T-helper 22 cell (primary cell): ENCODE data around the gene OR1K1.
"Not testable (repeated sequence)": the region's sequence is repeated elsewhere in the genome, so short reads cannot be mapped to it uniquely, and the experiment has no call there.

Experiments
- DNase-seq: peaks from one replicate; pipeline ENCODE4 v3.0.0-alpha.2; 2020; ENCODE audit warnings: low read depth

Gene OR1K1

DNA sequence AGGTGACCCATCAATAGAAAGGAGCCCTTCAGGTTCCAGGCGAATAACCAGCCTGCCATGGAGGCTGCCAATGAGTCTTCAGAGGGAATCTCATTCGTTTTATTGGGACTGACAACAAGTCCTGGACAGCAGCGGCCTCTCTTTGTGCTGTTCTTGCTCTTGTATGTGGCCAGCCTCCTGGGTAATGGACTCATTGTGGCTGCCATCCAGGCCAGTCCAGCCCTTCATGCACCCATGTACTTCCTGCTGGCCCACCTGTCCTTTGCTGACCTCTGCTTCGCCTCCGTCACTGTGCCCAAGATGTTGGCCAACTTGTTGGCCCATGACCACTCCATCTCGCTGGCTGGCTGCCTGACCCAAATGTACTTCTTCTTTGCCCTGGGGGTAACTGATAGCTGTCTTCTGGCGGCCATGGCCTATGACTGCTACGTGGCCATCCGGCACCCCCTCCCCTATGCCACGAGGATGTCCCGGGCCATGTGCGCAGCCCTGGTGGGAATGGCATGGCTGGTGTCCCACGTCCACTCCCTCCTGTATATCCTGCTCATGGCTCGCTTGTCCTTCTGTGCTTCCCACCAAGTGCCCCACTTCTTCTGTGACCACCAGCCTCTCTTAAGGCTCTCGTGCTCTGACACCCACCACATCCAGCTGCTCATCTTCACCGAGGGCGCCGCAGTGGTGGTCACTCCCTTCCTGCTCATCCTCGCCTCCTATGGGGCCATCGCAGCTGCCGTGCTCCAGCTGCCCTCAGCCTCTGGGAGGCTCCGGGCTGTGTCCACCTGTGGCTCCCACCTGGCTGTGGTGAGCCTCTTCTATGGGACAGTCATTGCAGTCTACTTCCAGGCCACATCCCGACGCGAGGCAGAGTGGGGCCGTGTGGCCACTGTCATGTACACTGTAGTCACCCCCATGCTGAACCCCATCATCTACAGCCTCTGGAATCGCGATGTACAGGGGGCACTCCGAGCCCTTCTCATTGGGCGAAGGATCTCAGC is at the start of gene OR1K1:
Gene OR1K1, plus strand, starts transcription at position 58 of the 995 bp plus-strand sequence. Its CDS starts 0 bp downstream, at position 58.
- no peak for DNase-seq

GRCh38 chr9:122754825-122755224 is 45.1 kb upstream of the OR1K1 start:
- DNase-seq: no peak

- DNase-seq: no peak
Observed at GRCh38 chr9:122767817-122768216, 32.1 kb upstream of the OR1K1 start.

DNA sequence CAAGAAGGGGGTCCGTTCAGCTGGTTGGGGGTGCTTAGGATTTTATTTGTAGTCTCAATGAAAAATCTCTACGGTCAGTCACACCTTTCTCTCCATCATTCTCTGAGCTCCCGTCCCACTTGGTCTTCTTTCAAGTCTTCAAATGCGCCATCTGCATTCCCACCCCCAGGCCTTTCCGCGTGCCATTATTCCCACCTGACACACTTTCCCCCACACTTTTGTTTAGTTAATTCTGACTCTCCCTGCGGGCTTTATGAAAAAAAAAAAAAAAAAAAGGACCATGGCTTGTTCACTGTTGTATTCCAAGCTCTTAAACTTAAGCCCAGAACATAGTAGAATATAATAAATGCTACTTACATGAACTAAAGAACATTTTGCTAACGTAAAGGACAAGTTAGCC is 22.9 kb upstream of the OR1K1 start:
- no peak for DNase-seq

- no peak for DNase-seq
Observed at GRCh38 chr9:122777935-122778627, 21.8 kb upstream of the OR1K1 start.

DNA sequence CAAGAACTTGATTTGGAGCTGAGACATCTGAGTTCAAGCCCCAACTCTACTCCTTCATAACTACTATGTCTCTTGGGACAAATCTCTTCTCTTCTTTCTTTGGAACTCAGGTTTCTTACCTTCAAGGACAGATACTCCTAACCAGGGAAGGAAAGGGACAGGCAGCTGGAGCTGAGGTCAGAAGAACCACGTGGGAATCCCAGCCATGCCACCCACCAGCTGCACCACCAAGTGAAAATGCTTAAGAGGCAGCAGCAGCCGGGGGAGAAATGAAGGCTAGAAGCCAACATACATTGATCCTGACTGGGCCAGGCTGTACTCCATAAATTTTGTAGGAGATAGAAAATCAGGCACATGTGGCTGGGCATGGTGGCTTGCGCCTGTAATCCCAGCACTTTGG is 20.7 kb upstream of the OR1K1 start:
- DNase-seq: no peak

- DNase-seq: no peak
Observed at GRCh38 chr9:122780026-122780425, 19.9 kb upstream of the OR1K1 start.

DNA sequence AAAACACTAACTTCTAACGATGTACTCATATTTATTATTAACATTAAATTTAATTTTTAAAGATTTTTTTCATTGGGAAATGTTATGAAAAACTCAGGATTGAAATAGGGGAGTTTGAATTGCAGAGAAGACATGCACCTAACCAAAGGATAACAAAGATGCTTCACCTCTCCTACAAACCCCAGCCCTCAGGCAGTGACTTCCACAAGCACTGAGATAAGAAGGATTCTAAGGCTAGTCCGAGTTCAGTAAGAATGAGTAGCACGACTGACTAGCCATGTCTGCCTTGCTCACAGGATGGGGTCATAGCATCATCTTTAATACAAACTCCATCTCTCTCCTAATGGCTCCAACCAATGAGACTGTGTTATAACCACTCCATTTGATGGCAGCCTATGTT is 18.3 kb upstream of the OR1K1 start:
- DNase-seq: no peak

DNA sequence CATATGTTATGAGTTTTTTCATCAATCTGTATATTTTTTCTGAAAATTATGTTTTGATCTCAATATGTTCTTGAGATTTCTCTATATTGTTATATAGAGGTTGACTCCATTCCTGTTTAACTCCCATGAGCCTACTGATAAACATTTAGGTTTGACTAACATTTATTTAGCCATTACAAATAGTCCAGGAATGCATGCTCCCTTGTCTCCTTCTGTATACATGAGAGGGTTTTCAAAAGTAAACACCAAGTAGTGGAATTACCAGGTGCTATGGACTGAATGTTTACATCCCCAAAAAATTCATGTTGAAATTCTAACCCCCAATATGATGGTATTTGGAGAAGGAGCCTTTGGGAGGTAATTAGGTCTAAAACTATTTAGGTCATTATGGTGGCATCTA is 14.7 kb upstream of the OR1K1 start:
- DNase-seq: no peak

DNA sequence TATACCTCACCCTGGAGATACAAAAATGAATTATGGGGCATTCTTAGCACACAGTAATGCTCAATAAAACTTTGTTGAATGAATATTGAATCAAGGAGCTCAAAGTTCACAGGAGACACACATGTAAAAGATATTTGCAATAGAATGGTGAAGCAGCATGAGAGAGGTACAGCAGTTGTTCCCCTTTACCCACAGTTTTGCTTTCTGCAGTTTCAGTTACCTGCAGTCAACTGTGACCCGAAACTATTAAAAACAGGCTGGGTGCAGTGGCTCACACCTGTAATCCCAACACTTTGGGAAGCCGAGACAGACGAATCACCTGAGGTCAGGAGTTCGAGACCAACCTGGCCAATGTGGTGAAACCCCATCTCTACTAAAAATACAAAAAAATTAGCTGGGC is 13.6 kb upstream of the OR1K1 start:
- DNase-seq: no peak

- DNase-seq: no peak
Observed at GRCh38 chr9:122788831-122789230, 11.1 kb upstream of the OR1K1 start, which contains the start of gene OR5C1. TSS of gene OR5C1 (plus strand) at chr9:122788933. CDS start at chr9:122788933, 0 bp downstream.

- DNase-seq: no peak
Observed at GRCh38 chr9:122789256-122790046, 10.5 kb upstream of the OR1K1 start.

GRCh38 chr9:122791872-122792669 is 7.9 kb upstream of the OR1K1 start:
- no peak for DNase-seq

GRCh38 chr9:122797316-122798063 is 2.4 kb upstream of the OR1K1 start:
- no peak for DNase-seq

DNA sequence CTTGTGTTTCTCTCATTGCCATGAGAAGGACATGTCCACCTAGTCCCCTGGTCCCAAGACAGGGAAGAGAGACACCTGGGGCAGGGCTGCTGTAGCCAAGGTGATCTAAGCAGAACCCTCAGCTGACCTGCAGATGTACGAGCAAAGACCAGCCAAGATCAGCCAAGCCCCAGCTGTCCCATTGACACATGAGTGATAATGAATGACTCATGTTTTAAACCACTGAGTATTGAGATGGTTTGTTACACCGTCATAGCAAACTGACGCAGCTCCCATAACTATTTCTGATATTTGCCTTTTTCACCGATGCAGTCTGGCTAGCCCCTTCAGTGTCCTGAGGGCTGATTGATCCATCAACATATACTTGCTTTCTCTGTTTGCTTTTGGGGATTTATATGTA is 6.7 kb downstream of the OR1K1 start:
- no peak for DNase-seq

GRCh38 chr9:122807271-122807900 is 7.5 kb downstream of the OR1K1 start:
- no peak for DNase-seq

GRCh38 chr9:122808141-122808540 is 8.2 kb downstream of the OR1K1 start:
- no peak for DNase-seq

DNA sequence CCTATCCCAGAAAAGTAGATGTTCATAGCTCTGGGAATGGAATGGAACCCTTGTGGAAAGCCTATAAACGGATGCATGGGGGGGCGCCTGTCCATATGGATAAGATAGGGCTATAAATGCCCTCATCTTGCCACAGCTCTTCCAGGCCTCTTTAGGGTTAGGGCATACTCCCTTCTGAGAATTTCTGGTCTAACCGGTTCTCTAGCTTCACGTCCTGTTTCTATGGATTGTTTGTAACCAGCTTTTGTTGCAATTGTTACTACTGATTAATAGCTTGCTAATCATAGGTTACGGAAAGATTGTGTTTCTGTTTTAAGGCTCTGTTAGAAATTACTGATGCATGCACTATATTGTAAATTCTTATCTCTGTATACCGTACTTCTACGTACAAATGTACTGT is 9.3 kb downstream of the OR1K1 start:
- DNase-seq: not testable (repeated sequence)

DNA sequence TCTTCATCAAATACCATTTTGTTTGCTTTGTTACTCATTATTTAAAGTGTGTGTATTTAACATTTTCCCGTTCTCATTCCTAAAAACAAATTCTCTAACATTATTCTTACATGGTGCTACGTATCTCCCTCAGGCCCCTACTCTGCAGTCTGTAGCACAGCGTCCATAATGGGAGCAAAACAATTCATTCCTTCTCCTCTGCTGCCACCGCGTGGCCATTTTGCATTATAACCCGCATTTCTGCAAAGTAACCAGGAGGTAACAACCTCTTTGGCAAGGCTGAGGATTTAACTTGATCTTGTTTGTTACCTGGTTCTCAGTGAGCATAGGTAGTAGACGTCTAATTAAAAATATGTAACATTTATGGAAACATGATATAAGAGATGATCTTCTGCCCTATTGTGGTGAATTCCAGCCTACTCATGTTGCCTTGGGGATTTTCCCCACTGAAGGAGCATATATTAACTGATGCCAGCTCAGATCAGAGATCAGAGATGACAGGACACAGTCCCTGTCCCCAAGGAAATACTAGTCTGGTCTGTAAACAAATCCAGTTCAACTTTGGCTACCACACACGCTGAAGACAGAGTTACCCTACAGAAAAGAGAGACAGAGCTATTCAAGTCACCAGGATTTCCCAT is 10.5 kb downstream of the OR1K1 start:
- peak; percentile 38 for DNase-seq

DNA sequence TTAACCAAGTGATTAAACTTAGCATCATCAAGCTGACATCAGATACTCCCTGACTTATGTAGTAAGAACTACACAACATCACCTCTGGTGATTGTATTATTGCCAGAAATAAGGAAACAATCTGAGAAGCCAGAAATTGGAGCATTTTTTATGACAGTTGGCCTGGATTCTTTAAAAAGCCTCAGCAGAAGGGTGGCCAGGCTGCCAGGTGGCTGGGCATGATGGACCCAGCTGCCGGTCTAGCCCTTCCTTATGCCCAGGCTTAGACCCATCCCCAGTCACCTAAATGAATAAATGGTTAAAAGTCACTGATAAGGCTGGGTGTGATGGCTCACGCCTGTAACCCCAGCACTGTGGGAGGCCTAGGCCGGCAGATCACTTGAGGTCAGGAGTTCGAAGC is 12.8 kb downstream of the OR1K1 start:
- DNase-seq: no peak
